GM21423 (cell line): ENCODE results near the gene FXYD7.
"Not testable (repeated sequence)": the region's sequence is repeated elsewhere in the genome, so short reads cannot be mapped to it uniquely, and the experiment has no call there.

Source experiments
- ATAC-seq: cut with Tn5 transposase; IDR thresholded peaks from one replicate; pipeline ENCODE4 v1.9.1; 2021; ENCODE audit warnings: mild to moderate bottlenecking, moderate library complexity; ENCODE audit not compliant: unreplicated experiment

FXYD7 gene

GRCh38 chr19:35125749-35126623, 17.1 kb upstream of the FXYD7 start:
- ATAC-seq, result no peak

- no peak for ATAC-seq
Observed at GRCh38 chr19:35126624-35126959, 16.5 kb upstream of the FXYD7 start.

- no peak for ATAC-seq
Observed at GRCh38 chr19:35127871-35128270, 15.2 kb upstream of the FXYD7 start.

- no peak for ATAC-seq
Observed at GRCh38 chr19:35128398-35129057, 14.5 kb upstream of the FXYD7 start.

GRCh38 chr19:35129724-35130274, 13.3 kb upstream of the FXYD7 start:
- not testable (repeated sequence) for ATAC-seq

- no peak for ATAC-seq
Observed at GRCh38 chr19:35130761-35131720, 12.0 kb upstream of the FXYD7 start.

- ATAC-seq, result no peak
Observed at GRCh38 chr19:35132254-35132653, 10.8 kb upstream of the FXYD7 start.

- no peak for ATAC-seq
Observed at GRCh38 chr19:35133826-35134225, 9.2 kb upstream of the FXYD7 start.

- no peak for ATAC-seq
Observed at GRCh38 chr19:35134601-35135242, 8.3 kb upstream of the FXYD7 start, which contains the start of gene LGI4. LGI4 (minus strand) TSS chr19:35135059; CDS start chr19:35134680, 379 bp downstream.

GRCh38 chr19:35135389-35135909, 7.6 kb upstream of the FXYD7 start:
- no peak for ATAC-seq

- no peak for ATAC-seq
Observed at GRCh38 chr19:35136231-35136630, 6.8 kb upstream of the FXYD7 start.

- no peak for ATAC-seq
Observed at GRCh38 chr19:35136977-35137702, 5.9 kb upstream of the FXYD7 start.

GRCh38 chr19:35138305-35138892, 4.7 kb upstream of the FXYD7 start, which contains the start of gene FXYD1:
FXYD1 (plus strand) TSS chr19:35138824; CDS start chr19:35140080, 1,256 bp downstream.
- no peak for ATAC-seq

GRCh38 chr19:35140207-35140961, 2.7 kb upstream of the FXYD7 start:
- ATAC-seq, result no peak

GRCh38 chr19:35140962-35141836, 1.9 kb upstream of the FXYD7 start:
- ATAC-seq, result peak; percentile 46

- ATAC-seq, result no peak
Observed at GRCh38 chr19:35141837-35142605, 1.0 kb upstream of the FXYD7 start.
